Measurements from ENCODE around the gene TEC.

TEC gene

DNA sequence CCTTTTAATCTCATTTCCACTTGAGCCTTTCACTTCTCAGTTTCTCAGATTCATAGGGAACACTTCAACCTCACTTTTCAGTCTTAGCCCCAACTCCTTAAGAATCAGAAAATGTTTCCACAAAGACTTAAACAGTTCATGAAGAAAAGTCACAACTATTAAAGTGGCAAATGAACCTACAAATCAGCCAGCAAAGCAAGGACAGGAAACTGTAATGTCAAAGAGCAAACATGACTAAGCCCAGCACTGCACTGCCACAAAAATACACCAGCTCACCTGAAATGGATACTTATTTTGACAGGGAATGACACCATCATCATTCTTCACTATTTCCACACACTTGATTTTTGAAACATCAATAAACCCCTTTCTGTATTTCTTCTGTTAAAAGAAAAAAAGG, 93.8 kb downstream of the TEC start:
- no peak for TF ChIP-seq CREB1 (IDR thresholded peaks at IDR 0.05; ENCODE audit: low read depth)
- no peak for TF ChIP-seq ZBTB7A (IDR thresholded peaks at IDR 0.05; ENCODE audit: low read depth)
- TF ChIP-seq CEBPB (IDR thresholded peaks at IDR 0.05) = no peak
- TF ChIP-seq NFIC (IDR thresholded peaks at IDR 0.05) = no peak
- TF ChIP-seq EP300 (IDR thresholded peaks at IDR 0.05; ENCODE audit: borderline replicate concordance) = no peak
- TF ChIP-seq EGR1 (IDR thresholded peaks at IDR 0.05) = no peak
- TF ChIP-seq, protein P1, sequence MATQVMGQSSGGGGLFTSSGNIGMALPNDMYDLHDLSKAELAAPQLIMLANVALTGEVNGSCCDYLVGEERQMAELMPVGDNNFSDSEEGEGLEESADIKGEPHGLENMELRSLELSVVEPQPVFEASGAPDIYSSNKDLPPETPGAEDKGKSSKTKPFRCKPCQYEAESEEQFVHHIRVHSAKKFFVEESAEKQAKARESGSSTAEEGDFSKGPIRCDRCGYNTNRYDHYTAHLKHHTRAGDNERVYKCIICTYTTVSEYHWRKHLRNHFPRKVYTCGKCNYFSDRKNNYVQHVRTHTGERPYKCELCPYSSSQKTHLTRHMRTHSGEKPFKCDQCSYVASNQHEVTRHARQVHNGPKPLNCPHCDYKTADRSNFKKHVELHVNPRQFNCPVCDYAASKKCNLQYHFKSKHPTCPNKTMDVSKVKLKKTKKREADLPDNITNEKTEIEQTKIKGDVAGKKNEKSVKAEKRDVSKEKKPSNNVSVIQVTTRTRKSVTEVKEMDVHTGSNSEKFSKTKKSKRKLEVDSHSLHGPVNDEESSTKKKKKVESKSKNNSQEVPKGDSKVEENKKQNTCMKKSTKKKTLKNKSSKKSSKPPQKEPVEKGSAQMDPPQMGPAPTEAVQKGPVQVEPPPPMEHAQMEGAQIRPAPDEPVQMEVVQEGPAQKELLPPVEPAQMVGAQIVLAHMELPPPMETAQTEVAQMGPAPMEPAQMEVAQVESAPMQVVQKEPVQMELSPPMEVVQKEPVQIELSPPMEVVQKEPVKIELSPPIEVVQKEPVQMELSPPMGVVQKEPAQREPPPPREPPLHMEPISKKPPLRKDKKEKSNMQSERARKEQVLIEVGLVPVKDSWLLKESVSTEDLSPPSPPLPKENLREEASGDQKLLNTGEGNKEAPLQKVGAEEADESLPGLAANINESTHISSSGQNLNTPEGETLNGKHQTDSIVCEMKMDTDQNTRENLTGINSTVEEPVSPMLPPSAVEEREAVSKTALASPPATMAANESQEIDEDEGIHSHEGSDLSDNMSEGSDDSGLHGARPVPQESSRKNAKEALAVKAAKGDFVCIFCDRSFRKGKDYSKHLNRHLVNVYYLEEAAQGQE (IDR thresholded peaks at IDR 0.05; ENCODE audit: low read depth) = no peak
- no peak for TF ChIP-seq TCF12 (IDR thresholded peaks at IDR 0.05; ENCODE audit: low read depth)
- TF ChIP-seq, protein P2, sequence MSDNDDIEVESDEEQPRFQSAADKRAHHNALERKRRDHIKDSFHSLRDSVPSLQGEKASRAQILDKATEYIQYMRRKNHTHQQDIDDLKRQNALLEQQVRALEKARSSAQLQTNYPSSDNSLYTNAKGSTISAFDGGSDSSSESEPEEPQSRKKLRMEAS (IDR thresholded peaks at IDR 0.05) = no peak
- TF ChIP-seq YY1 (IDR thresholded peaks at IDR 0.05; ENCODE audit: low read depth) = no peak
- TF ChIP-seq RAD21 (IDR thresholded peaks at IDR 0.05; ENCODE audit: low read depth) = no peak
- TF ChIP-seq, protein P3, sequence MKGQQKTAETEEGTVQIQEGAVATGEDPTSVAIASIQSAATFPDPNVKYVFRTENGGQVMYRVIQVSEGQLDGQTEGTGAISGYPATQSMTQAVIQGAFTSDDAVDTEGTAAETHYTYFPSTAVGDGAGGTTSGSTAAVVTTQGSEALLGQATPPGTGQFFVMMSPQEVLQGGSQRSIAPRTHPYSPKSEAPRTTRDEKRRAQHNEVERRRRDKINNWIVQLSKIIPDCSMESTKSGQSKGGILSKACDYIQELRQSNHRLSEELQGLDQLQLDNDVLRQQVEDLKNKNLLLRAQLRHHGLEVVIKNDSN (IDR thresholded peaks at IDR 0.05) = no peak
- no peak for TF ChIP-seq TEAD4 (IDR thresholded peaks at IDR 0.05)
- TF ChIP-seq FOXM1 (IDR thresholded peaks at IDR 0.05; ENCODE audit: borderline replicate concordance, low read depth) = no peak

DNA sequence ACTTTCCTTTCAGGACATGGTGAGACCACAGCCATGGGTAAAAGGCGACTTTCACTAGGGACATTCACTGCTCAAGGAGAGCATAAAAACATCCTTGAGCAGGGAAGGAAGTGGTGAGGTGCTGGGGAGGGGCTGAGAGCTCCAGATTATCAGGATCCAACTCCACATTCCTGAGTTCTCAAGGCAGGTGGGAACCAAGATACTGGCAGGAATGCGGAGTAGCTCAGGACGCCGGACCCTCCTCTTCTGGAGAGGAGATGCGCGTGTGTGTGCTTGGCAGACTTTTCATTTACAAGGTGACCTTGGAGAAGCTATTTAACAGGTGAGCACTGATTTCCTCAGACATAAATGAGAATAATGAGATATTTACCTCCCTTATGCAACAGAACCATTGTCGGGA, 94.3 kb downstream of the TEC start:
- no peak for TF ChIP-seq EGR1 (IDR thresholded peaks at IDR 0.05)
- TF ChIP-seq, protein P3 (IDR thresholded peaks at IDR 0.05) = no peak
- no peak for TF ChIP-seq RAD21 (IDR thresholded peaks at IDR 0.05; ENCODE audit: low read depth)
- no peak for TF ChIP-seq NFIC (IDR thresholded peaks at IDR 0.05)

DNA sequence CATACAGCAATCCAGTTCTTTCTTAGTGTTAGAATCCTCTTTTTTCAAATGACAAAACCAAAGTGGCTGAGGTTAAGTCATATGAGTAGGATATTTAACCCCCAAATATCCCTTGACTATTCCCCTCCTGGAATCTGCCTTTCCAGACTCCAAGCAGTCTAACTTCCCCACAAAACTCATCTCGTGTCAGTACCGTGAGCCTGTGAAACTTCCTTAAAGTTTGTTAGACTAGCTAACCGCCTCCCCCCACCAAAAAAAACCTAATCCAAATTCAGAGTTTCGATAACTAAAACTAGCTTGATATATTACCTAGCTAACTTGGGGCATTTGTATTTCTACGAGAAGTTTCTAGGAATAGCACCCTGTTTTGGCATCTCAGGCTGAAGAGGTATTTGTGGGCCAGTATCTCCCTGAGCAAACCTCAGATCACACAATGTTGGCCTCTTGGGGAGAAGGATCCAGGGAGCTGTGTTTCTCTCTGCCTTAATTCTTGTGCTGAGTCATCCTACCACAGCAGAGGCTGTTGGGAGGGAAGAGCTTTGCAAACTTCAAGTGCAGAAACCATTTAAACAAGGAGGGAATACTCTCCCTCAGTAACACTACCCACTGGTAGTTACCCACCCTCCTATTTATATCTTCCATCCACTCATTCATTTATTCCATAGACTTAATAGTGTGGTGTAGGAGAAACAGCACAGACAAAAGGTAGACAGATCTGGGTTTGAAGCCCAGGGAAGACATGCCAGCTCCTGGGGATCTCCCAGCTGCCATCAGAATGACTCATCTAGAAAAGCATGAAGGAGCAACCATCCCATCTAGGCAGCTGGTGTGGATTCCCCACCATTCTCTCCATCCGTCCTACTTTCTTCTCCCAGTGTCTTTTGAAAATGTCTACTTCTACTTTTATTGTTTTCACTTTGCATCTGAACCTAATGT, 96.3 kb downstream of the TEC start:
- TF ChIP-seq NFIC (IDR thresholded peaks at IDR 0.05) = no peak

DNA sequence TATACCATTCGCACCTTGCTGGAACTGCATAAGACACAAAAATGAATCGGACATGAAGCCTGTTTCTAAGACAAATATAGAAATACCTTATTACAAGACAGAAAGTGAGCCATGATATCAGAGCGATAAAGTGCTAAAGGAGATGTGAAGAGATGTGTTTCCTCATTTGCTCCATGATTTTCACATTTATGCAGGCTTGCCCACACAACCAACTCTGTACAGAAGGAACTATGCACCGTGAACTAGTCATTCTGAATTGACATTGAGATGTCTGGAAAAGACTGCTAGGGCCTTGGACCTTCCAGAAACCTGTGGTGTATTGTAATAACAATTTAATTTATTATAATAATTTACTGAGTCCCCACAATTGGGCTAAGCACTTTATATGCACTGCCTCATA, 97.0 kb downstream of the TEC start:
- TF ChIP-seq NFIC (IDR thresholded peaks at IDR 0.05) = no peak
- no peak for TF ChIP-seq RAD21 (IDR thresholded peaks at IDR 0.05; ENCODE audit: low read depth)
- TF ChIP-seq FOXM1 (IDR thresholded peaks at IDR 0.05; ENCODE audit: borderline replicate concordance, low read depth) = no peak
- TF ChIP-seq CREB1 (IDR thresholded peaks at IDR 0.05; ENCODE audit: low read depth) = no peak
- no peak for TF ChIP-seq TCF12 (IDR thresholded peaks at IDR 0.05; ENCODE audit: low read depth)
- no peak for TF ChIP-seq ZBTB7A (IDR thresholded peaks at IDR 0.05; ENCODE audit: low read depth)
- no peak for TF ChIP-seq CEBPB (IDR thresholded peaks at IDR 0.05)
- no peak for TF ChIP-seq EP300 (IDR thresholded peaks at IDR 0.05; ENCODE audit: borderline replicate concordance)
- TF ChIP-seq, protein P2 (IDR thresholded peaks at IDR 0.05) = no peak
- no peak for TF ChIP-seq TEAD4 (IDR thresholded peaks at IDR 0.05)

DNA sequence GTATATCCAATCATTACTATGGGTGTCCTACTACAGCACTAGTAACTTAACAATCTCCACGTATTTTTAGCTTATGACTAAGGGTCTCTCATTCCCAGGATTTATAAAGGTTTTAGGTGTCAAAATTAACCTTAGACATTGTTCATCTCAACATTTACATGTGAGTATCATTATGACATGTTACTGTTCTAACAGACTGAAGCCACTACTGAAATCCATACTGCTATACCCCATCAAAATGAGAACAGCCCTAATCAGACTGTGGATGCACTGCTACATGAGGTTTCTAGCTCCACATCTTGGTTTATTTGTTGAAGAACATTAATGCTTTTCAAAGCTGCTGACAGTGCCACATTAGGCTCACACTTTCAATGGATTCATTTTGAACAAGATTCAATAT, 100.0 kb downstream of the TEC start:
- no peak for TF ChIP-seq RAD21 (IDR thresholded peaks at IDR 0.05; ENCODE audit: low read depth)
- no peak for TF ChIP-seq NFIC (IDR thresholded peaks at IDR 0.05)
- TF ChIP-seq FOXM1 (IDR thresholded peaks at IDR 0.05; ENCODE audit: borderline replicate concordance, low read depth) = no peak
- TF ChIP-seq EP300 (IDR thresholded peaks at IDR 0.05; ENCODE audit: borderline replicate concordance) = no peak

DNA sequence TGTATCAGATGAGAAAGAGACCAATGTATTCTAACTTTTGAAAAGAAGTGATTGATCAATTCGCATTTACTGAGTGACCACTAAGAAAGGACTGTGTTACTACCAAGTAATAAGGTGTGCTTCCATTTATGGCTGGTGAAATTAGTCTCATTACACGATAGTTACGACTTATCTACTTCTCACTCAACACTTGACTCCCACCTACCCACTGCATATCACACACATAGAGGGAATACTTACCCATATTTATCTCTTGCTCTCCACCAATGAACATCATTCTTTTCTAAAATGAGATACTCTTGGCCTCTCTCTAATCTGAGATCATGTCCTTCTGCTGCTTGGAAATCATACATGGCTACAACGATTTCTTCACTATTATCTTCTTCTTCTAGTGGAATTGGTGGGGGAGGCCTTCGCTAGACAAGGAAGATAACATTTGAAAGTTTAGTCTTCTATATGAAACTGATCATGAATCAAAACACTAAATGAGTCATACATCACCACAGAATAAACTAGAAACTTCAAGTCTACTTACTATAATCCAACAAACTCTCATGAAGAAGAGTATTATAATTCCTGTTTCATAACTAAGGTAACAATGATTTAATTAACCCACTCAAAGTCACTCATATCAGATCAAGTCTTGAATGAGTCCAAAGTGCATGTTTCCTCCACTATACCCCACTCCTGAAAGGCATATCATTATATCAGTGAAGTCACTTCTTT, 101.9 kb downstream of the TEC start:
- no peak for TF ChIP-seq TEAD4 (IDR thresholded peaks at IDR 0.05)
- no peak for TF ChIP-seq NFIC (IDR thresholded peaks at IDR 0.05)
- no peak for TF ChIP-seq CEBPB (IDR thresholded peaks at IDR 0.05)
- TF ChIP-seq, protein P1 (IDR thresholded peaks at IDR 0.05; ENCODE audit: low read depth) = no peak
- no peak for TF ChIP-seq RAD21 (IDR thresholded peaks at IDR 0.05; ENCODE audit: low read depth)
- no peak for TF ChIP-seq TCF12 (IDR thresholded peaks at IDR 0.05; ENCODE audit: low read depth)
- no peak for TF ChIP-seq EGR1 (IDR thresholded peaks at IDR 0.05)
- TF ChIP-seq FOXM1 (IDR thresholded peaks at IDR 0.05; ENCODE audit: borderline replicate concordance, low read depth) = no peak
